Stimulated activated memory B cell treated with anti-CD40 and anti-IgM and Interleukin-4, amounts not matched to agents 10 μg/mL and 1 μg/mL and 100 μg/mL, for 72 hours (primary cell): ENCODE data around the gene TP53.

ENCODE experiments used
- ATAC-seq: fragments of 150-1000 bp; cut with Tn5 transposase; 2 replicates; pipeline ENCODE4 v1.10.0; 2021
- H3K27ac Mint-ChIP-seq: one replicate; pipeline ENCODE4 v1.8.0; 2022; ENCODE audit warnings: mild to moderate bottlenecking, mixed read lengths
- H3K27me3 Mint-ChIP-seq: one replicate; pipeline ENCODE4 v1.8.0; 2022; ENCODE audit warnings: mixed read lengths
- H3K36me3 Mint-ChIP-seq: one replicate; pipeline ENCODE4 v1.8.0; 2022; ENCODE audit warnings: mixed read lengths
- H3K4me1 Mint-ChIP-seq: one replicate; pipeline ENCODE4 v1.8.0; 2022; ENCODE audit warnings: mixed read lengths
- H3K4me3 Mint-ChIP-seq: one replicate; pipeline ENCODE4 v1.8.0; 2022; ENCODE audit warnings: mild to moderate bottlenecking, moderate library complexity, mixed read lengths
- H3K9me3 Mint-ChIP-seq: one replicate; pipeline ENCODE4 v1.8.0; 2022; ENCODE audit warnings: mixed read lengths

TP53 gene

GRCh38 chr17:7711051-7711755 lies 23.9 kb upstream of the TP53 start:
- Mint-ChIP-seq H3K9me3 (no peaks in the 10 kb centered on the region), H3K36me3 (no peaks in the 10 kb centered on the region), H3K4me3 (no peak overlapping the region), H3K27ac (no peak overlapping the region), H3K4me1 (peaks cover 9% of the 10 kb centered on the region), H3K27me3 (peaks cover 91% of the 10 kb centered on the region)
- ATAC-seq = no peak

- Mint-ChIP-seq H3K27me3 (peaks cover 91% of the 10 kb centered on the region), H3K27ac (no peak overlapping the region), H3K9me3 (no peaks in the 10 kb centered on the region), H3K4me3 (no peak overlapping the region), H3K36me3 (no peaks in the 10 kb centered on the region), H3K4me1 (peaks cover 14% of the 10 kb centered on the region)
- ATAC-seq = no peak
Measured at GRCh38 chr17:7710301-7710700, 23.0 kb upstream of the TP53 start.

GRCh38 chr17:7709031-7709430 lies 21.7 kb upstream of the TP53 start:
- Mint-ChIP-seq H3K36me3 (no peaks in the 10 kb centered on the region), H3K27me3 (peaks cover 89% of the 10 kb centered on the region), H3K27ac (no peak overlapping the region), H3K4me3 (no peak overlapping the region), H3K4me1 (peaks cover 23% of the 10 kb centered on the region), H3K9me3 (no peaks in the 10 kb centered on the region)
- no peak for ATAC-seq

- peaks cover 33% of the 10 kb centered on the region for H3K4me1 Mint-ChIP-seq
- H3K27me3 Mint-ChIP-seq = peaks cover 89% of the 10 kb centered on the region
- H3K4me3 Mint-ChIP-seq = no peak overlapping the region
- H3K9me3 Mint-ChIP-seq = no peaks in the 10 kb centered on the region
- H3K27ac Mint-ChIP-seq = no peak overlapping the region
- no peak for ATAC-seq
- peaks cover 6% of the 10 kb centered on the region for H3K36me3 Mint-ChIP-seq
Measured at GRCh38 chr17:7707858-7708750, 20.8 kb upstream of the TP53 start.

GRCh38 chr17:7707446-7707845 lies 20.2 kb upstream of the TP53 start:
- ATAC-seq = no peak
- H3K27me3 Mint-ChIP-seq = peaks cover 89% of the 10 kb centered on the region
- H3K4me3 Mint-ChIP-seq = no peak overlapping the region
- no peak overlapping the region for H3K27ac Mint-ChIP-seq
- H3K4me1 Mint-ChIP-seq = peaks cover 33% of the 10 kb centered on the region
- H3K9me3 Mint-ChIP-seq = no peaks in the 10 kb centered on the region
- peaks cover 12% of the 10 kb centered on the region for H3K36me3 Mint-ChIP-seq

GRCh38 chr17:7706631-7707354 lies 19.5 kb upstream of the TP53 start:
- Mint-ChIP-seq H3K27me3 (peaks cover 89% of the 10 kb centered on the region), H3K4me1 (peaks cover 33% of the 10 kb centered on the region), H3K36me3 (peaks cover 19% of the 10 kb centered on the region), H3K9me3 (no peaks in the 10 kb centered on the region), H3K4me3 (no peak overlapping the region), H3K27ac (no peak overlapping the region)
- no peak for ATAC-seq

GRCh38 chr17:7705269-7706255 lies 18.3 kb upstream of the TP53 start:
- Mint-ChIP-seq H3K4me1 (peaks cover 33% of the 10 kb centered on the region), H3K9me3 (no peaks in the 10 kb centered on the region), H3K27ac (no peak overlapping the region), H3K36me3 (peaks cover 31% of the 10 kb centered on the region), H3K27me3 (peaks cover 89% of the 10 kb centered on the region), H3K4me3 (no peak overlapping the region)
- peak; percentile 25 for ATAC-seq

GRCh38 chr17:7704601-7705268 lies 17.4 kb upstream of the TP53 start, which contains the start of gene EFNB3:
Gene EFNB3 (plus strand): TSS chr17:7705202. CDS start chr17:7705599, 397 bp downstream.
- H3K9me3 Mint-ChIP-seq = no peaks in the 10 kb centered on the region
- peaks cover 40% of the 10 kb centered on the region for H3K36me3 Mint-ChIP-seq
- H3K27me3 Mint-ChIP-seq = peaks cover 87% of the 10 kb centered on the region
- peaks cover 25% of the 10 kb centered on the region for H3K4me1 Mint-ChIP-seq
- H3K4me3 Mint-ChIP-seq = peak within 1 kb of the TSS; percentile 65
- peak; percentile 5 for ATAC-seq
- H3K27ac Mint-ChIP-seq = no peak within 1 kb of the TSS

- peaks cover 82% of the 10 kb centered on the region for H3K27me3 Mint-ChIP-seq
- H3K4me3 Mint-ChIP-seq = no peak overlapping the region
- no peak overlapping the region for H3K27ac Mint-ChIP-seq
- H3K36me3 Mint-ChIP-seq = peaks cover 41% of the 10 kb centered on the region
- H3K4me1 Mint-ChIP-seq = peaks cover 25% of the 10 kb centered on the region
- ATAC-seq = no peak
- H3K9me3 Mint-ChIP-seq = no peaks in the 10 kb centered on the region
Measured at GRCh38 chr17:7703584-7704479, 16.5 kb upstream of the TP53 start.

GRCh38 chr17:7702776-7703175 lies 15.5 kb upstream of the TP53 start:
- Mint-ChIP-seq H3K4me1 (peaks cover 25% of the 10 kb centered on the region), H3K4me3 (no peak overlapping the region), H3K27ac (no peak overlapping the region), H3K27me3 (peaks cover 74% of the 10 kb centered on the region), H3K9me3 (no peaks in the 10 kb centered on the region), H3K36me3 (peaks cover 46% of the 10 kb centered on the region)
- ATAC-seq = no peak

- no peaks in the 10 kb centered on the region for H3K9me3 Mint-ChIP-seq
- no peak overlapping the region for H3K27ac Mint-ChIP-seq
- ATAC-seq = no peak
- H3K4me1 Mint-ChIP-seq = peaks cover 25% of the 10 kb centered on the region
- no peak overlapping the region for H3K4me3 Mint-ChIP-seq
- H3K27me3 Mint-ChIP-seq = peaks cover 65% of the 10 kb centered on the region
- H3K36me3 Mint-ChIP-seq = peaks cover 57% of the 10 kb centered on the region
Measured at GRCh38 chr17:7701681-7702080, 14.4 kb upstream of the TP53 start.

GRCh38 chr17:7700510-7700909 lies 13.2 kb upstream of the TP53 start:
- no peak overlapping the region for H3K4me3 Mint-ChIP-seq
- peaks cover 53% of the 10 kb centered on the region for H3K27me3 Mint-ChIP-seq
- ATAC-seq = no peak
- H3K36me3 Mint-ChIP-seq = peaks cover 69% of the 10 kb centered on the region
- H3K27ac Mint-ChIP-seq = no peak overlapping the region
- H3K9me3 Mint-ChIP-seq = no peaks in the 10 kb centered on the region
- H3K4me1 Mint-ChIP-seq = peaks cover 19% of the 10 kb centered on the region
